ENCODE measurements around the gene FDX2.

GRCh38 chr19:10364644-10365043 is 48.8 kb upstream of the FDX2 start:
- TF ChIP-seq CTCF (IDR thresholded peaks at IDR 0.05), result no peak
- TF ChIP-seq EZH2 (IDR thresholded peaks at IDR 0.05; ENCODE audit: borderline replicate concordance, insufficient read depth, low read depth, low read length, poor library complexity, severe bottlenecking), result no peak

Data from B cell (primary cell).